OCI-LY1 (cell line): ENCODE measurements around the gene FCRL1.

ENCODE experiments used
- H2AFZ ChIP-seq: fragments of 200-600 bp; sonication (generic), shearing (Covaris generic); 2 replicates; pipeline ENCODE4 v1.6.0; 2014; ENCODE audit warnings: antibody characterized with exemption, mild to moderate bottlenecking, low read length
- H3F3A ChIP-seq: fragments of 200-600 bp; sonication (generic), shearing (Covaris generic); 2 replicates; pipeline ENCODE4 v1.6.0; 2014; ENCODE audit warnings: mild to moderate bottlenecking, antibody characterized with exemption, low read length, moderate library complexity; ENCODE audit not compliant: insufficient read depth
- H3K27ac ChIP-seq: fragments of 200-600 bp; sonication (generic); 2 replicates; pipeline ENCODE4 v1.5.1; 2014; ENCODE audit warnings: low read length, mixed run types, mild to moderate bottlenecking, low read depth; ENCODE audit not compliant: poor library complexity, severe bottlenecking
- H3K27me3 ChIP-seq: fragments of 200-600 bp; sonication (generic); 2 replicates; pipeline ENCODE4 v1.6.0; 2014; ENCODE audit warnings: antibody characterized with exemption, mild to moderate bottlenecking, low read length, moderate library complexity; ENCODE audit not compliant: insufficient read depth
- H3K36me3 ChIP-seq: fragments of 200-600 bp; sonication (generic); 2 replicates; pipeline ENCODE4 v1.6.1; 2014; ENCODE audit warnings: mild to moderate bottlenecking, antibody characterized with exemption, low read length, moderate library complexity, mixed read lengths; ENCODE audit not compliant: insufficient read depth
- H3K4me1 ChIP-seq: fragments of 200-600 bp; sonication (generic); 2 replicates; pipeline ENCODE4 v1.5.1; 2014; ENCODE audit warnings: mild to moderate bottlenecking, low read length, moderate library complexity; ENCODE audit not compliant: insufficient read depth, severe bottlenecking
- H3K4me2 ChIP-seq: fragments of 200-600 bp; sonication (generic), shearing (Covaris generic); 2 replicates; pipeline ENCODE4 v1.6.1; 2014; ENCODE audit warnings: low read length
- H3K4me3 ChIP-seq: fragments of 200-600 bp; sonication (generic); 2 replicates; pipeline ENCODE4 v1.5.1; 2014; ENCODE audit warnings: low read length, low read depth, mild to moderate bottlenecking, mixed read lengths; ENCODE audit not compliant: poor library complexity, severe bottlenecking
- H3K79me2 ChIP-seq: fragments of 200-600 bp; shearing (Covaris generic); 2 replicates; pipeline ENCODE4 v1.6.1; 2016; ENCODE audit warnings: mixed run types, low read length, mixed read lengths; ENCODE audit not compliant: insufficient read depth
- H3K9ac ChIP-seq: fragments of 200-600 bp; sonication (generic), shearing (Covaris generic); 2 replicates; pipeline ENCODE4 v1.6.1; 2014; ENCODE audit warnings: mild to moderate bottlenecking, low read length, mixed read lengths
- H3K9me2 ChIP-seq: fragments of 200-600 bp; sonication (generic), shearing (Covaris generic); 2 replicates; pipeline ENCODE4 v1.6.1; 2014; ENCODE audit warnings: low read depth, mild to moderate bottlenecking, low read length, mixed read lengths
- H3K9me3 ChIP-seq: fragments of 200-600 bp; shearing (Covaris generic); 2 replicates; pipeline ENCODE4 v1.6.1; 2014; ENCODE audit warnings: low read length, mixed read lengths
- H4K20me1 ChIP-seq: fragments of 200-600 bp; sonication (generic), shearing (Covaris generic); 2 replicates; pipeline ENCODE4 v1.6.0; 2016; ENCODE audit warnings: mild to moderate bottlenecking, low read length; ENCODE audit not compliant: insufficient read depth
- EZH2 ChIP-seq: fragments of 200-600 bp; sonication (generic), shearing (Covaris generic); IDR thresholded peaks from 2 replicates; pipeline ENCODE4 v1.8.0; 2017; ENCODE audit warnings: borderline replicate concordance, mixed run types, mild to moderate bottlenecking, antibody characterized with exemption, low read length, moderate library complexity, mixed read lengths
- TF ChIP-seq, protein P1 (sequence below): fragments of 200-600 bp; sonication (generic), shearing (Covaris generic); IDR thresholded peaks from 2 replicates; pipeline ENCODE4 v1.5.1; 2017; ENCODE audit warnings: mild to moderate bottlenecking, antibody characterized with exemption, low read length, moderate library complexity, mixed read lengths

FCRL1 gene

DNA sequence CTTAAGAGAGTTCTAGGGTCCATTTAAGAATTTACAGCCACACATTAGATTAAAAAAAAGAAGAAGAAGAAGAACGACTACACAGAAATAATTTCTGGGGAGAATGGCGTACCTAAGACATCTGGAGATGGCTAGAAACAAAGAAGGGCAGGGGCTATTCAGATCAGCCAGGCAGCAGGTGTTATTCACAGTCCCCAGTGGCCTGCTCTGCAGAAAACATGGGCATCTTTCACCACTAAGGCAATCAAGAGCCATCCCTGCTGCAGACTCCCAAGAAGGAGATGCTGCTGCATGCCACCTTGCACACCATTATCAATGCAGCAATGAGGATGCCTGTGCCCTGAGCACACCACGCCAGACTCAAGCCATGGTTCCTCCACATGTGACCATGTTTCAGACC, 35.1 kb downstream of the FCRL1 start:
- no peaks in the 10 kb centered on the region for H3K79me2 ChIP-seq
- H3K9ac ChIP-seq: no peak overlapping the region; the same call in 1 of the 2 replicates
- H3K27ac ChIP-seq: peak overlapping the region; percentile 93
- H3F3A ChIP-seq: no peaks in the 10 kb centered on the region
- no peak overlapping the region for H2AFZ ChIP-seq
- TF ChIP-seq EZH2: no peak
- H3K4me1 ChIP-seq: peaks cover 59% of the 10 kb centered on the region
- no peaks in the 10 kb centered on the region for H3K27me3 ChIP-seq
- peak overlapping the region; percentile 22; the same call in 1 of the 2 replicates for H3K4me2 ChIP-seq
- no peaks in the 10 kb centered on the region for H3K9me2 ChIP-seq
- H3K36me3 ChIP-seq: no peaks in the 10 kb centered on the region
- no peak overlapping the region for H3K4me3 ChIP-seq
- H3K9me3 ChIP-seq: no peaks in the 10 kb centered on the region
- no peaks in the 10 kb centered on the region for H4K20me1 ChIP-seq

DNA sequence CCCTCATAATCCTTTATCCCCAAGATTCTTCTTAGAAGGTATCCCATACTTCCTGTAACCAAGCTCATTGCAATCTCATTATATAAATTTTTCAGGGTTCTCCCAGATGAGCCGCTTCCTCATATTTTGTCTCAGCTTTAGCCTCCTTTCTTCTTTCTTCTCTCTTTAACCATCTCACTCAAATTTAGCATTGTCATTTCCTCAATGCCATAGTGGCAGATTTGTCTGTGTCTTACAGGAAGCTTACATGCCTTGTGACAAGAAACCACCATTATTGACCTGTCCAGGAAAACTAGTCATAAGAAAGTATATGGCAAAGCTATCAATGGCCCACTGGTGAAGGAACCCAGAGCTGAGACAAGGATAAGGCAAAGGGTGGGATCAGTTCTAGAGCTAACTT, 37.0 kb downstream of the FCRL1 start:
- no peaks in the 10 kb centered on the region for H3F3A ChIP-seq

DNA sequence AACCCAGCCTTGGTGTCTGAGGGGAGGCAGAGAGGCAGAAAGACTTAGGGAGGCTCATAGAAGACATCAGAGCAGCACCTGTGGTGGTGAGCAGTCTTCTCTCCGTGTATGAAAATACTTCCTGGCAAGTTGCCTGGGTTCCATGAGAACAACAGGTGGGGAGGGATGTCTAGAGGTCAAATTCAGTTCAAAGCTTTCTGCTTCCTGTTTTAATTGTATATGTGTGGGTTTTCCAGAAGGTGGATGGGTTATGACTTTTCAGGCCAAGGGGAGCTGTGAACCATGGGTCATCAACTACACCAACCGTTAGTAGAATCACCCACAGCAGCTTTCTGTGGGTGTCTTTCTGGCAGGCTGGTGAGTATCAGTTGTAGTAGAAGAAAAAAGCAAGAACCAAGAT, 38.9 kb downstream of the FCRL1 start:
- Histone ChIP-seq H3K9me3 (no peaks in the 10 kb centered on the region), H3K36me3 (no peaks in the 10 kb centered on the region), H4K20me1 (no peaks in the 10 kb centered on the region), H3K4me2 (no peak overlapping the region; the same call in 1 of the 2 replicates), H2AFZ (no peak overlapping the region), H3K4me3 (no peak overlapping the region), H3K27me3 (no peaks in the 10 kb centered on the region), H3K79me2 (no peaks in the 10 kb centered on the region), H3K27ac (peak overlapping the region; percentile 93), H3K9me2 (no peaks in the 10 kb centered on the region), H3K9ac (no peak overlapping the region; the same call in 1 of the 2 replicates), H3K4me1 (peaks cover 96% of the 10 kb centered on the region), H3F3A (no peaks in the 10 kb centered on the region)
- no peak for TF ChIP-seq EZH2
- TF ChIP-seq, protein P1, sequence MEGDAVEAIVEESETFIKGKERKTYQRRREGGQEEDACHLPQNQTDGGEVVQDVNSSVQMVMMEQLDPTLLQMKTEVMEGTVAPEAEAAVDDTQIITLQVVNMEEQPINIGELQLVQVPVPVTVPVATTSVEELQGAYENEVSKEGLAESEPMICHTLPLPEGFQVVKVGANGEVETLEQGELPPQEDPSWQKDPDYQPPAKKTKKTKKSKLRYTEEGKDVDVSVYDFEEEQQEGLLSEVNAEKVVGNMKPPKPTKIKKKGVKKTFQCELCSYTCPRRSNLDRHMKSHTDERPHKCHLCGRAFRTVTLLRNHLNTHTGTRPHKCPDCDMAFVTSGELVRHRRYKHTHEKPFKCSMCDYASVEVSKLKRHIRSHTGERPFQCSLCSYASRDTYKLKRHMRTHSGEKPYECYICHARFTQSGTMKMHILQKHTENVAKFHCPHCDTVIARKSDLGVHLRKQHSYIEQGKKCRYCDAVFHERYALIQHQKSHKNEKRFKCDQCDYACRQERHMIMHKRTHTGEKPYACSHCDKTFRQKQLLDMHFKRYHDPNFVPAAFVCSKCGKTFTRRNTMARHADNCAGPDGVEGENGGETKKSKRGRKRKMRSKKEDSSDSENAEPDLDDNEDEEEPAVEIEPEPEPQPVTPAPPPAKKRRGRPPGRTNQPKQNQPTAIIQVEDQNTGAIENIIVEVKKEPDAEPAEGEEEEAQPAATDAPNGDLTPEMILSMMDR: no peak

More for the DNA sequence above, 37.0 kb downstream of the FCRL1 start:
- no peaks in the 10 kb centered on the region for H3K9me2 ChIP-seq
- no peaks in the 10 kb centered on the region for H3K27me3 ChIP-seq
- peak overlapping the region; percentile 39 for H3K4me2 ChIP-seq
- H2AFZ ChIP-seq: no peak overlapping the region
- no peak for TF ChIP-seq EZH2
- TF ChIP-seq, protein P1: no peak
- H3K9ac ChIP-seq: peak overlapping the region; percentile 7; the same call in 1 of the 2 replicates
- H3K27ac ChIP-seq: peak overlapping the region; percentile 93
- H3K9me3 ChIP-seq: no peaks in the 10 kb centered on the region
- H4K20me1 ChIP-seq: no peaks in the 10 kb centered on the region
- no peaks in the 10 kb centered on the region for H3K36me3 ChIP-seq
- peaks cover 78% of the 10 kb centered on the region for H3K4me1 ChIP-seq
- H3K4me3 ChIP-seq: no peak overlapping the region
- H3K79me2 ChIP-seq: no peaks in the 10 kb centered on the region

DNA sequence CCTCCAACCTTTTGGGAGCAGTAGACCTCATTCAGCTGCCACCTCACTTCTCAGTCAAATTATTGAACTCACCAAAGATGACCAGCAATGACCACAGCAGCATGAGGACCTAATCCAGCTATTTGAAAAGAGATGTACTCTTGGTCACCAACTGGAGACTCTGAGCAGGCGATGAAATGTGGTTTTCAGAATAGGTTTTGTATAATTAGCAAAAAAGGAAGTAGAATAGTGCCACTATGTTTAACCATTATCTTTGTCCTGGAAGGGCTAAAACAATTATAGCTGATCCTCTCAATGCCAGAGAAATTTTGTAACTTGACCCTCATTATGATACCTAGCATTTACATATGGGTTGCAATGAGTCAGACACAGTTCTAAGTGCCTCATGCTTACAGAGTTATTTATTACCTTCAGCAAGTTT, 42.9 kb downstream of the FCRL1 start, which contains the start of gene FCRL2:
TSS of gene FCRL2 (minus strand) at position 162 of the 421 bp plus-strand sequence. CDS start at position 103, 59 bp downstream.
- Histone ChIP-seq H3K36me3 (no peaks in the 10 kb centered on the region), H3K4me1 (peaks cover 100% of the 10 kb centered on the region), H3K9me2 (no peaks in the 10 kb centered on the region), H3K9ac (peak within 1 kb of the TSS; percentile 51), H3K4me3 (peak within 1 kb of the TSS; percentile 62), H3F3A (no peaks in the 10 kb centered on the region), H3K79me2 (no peaks in the 10 kb centered on the region), H3K4me2 (peak within 1 kb of the TSS; percentile 64), H2AFZ (no peak within 1 kb of the TSS), H3K27me3 (no peaks in the 10 kb centered on the region), H3K9me3 (no peaks in the 10 kb centered on the region), H4K20me1 (no peaks in the 10 kb centered on the region), H3K27ac (peak within 1 kb of the TSS; percentile 89)
- TF ChIP-seq EZH2: no peak
- TF ChIP-seq, protein P1: no peak
